Measurements from ENCODE around the gene UBA3. TPM values are rescaled to one million over a fixed set of nuclear protein-coding genes. Genes with fewer than 3 reads are reported as not detected.

The UBA3 gene
- total and polyA plus RNA-seq, 2 of the 13 experiments (the other 11 are each of a cell fraction or from before 2014, with no cell fraction given): 40.7 to 49.0 TPM

DNA sequence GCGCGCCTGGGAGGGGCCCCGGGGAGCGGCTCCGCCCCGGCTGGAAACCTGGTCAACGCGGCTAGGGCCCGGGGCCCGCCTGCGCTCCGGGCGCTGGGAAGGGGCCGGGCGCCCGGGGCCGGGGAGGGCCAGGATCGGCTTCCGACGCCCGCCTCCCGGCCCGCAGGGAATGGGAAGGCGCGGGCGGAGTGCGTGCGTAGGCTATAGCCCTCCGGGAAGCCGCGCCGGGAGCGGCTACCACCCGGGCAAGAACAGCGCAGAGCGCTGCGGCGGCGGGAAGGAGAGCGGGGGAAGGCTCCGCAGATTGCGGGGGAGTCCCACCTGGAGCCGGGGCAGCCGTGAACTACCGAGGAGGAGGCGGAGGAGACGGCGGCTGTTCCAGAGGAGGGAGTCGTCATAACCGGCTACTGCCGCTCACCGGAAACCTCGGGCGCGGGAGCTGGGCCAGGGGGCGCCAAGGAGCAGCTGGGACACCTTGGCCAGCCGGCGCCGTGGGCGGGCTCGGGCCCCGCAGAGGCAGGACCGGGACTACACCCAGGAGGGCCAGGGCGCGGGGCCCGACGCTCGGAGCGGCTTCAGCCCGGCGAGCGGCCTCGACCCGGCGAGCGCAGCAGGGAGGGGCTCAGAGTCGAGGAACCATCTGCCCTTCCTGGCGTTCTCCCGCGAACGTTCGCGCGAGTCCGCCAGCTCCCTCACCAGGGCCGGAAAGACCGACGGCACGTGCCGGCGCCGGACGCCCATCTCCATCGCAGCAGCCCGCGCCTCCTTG, 66.7 kb downstream of the UBA3 start, which contains the start of gene EOGT (continued):
- TF ChIP-seq BHLHE40 (IDR thresholded peaks at IDR 0.05; ENCODE audit: low read length) (peak; percentile 96), ZNF317 (CRISPR knock-in tag; IDR thresholded peaks at IDR 0.05) (0 out of 2 replicates have a peak, but pooled peaks have one; percentile 32), GATA4 (IDR thresholded peaks at IDR 0.05; ENCODE audit: borderline replicate concordance, low read depth) (no peak), ZNF768 (CRISPR knock-in tag; IDR thresholded peaks at IDR 0.05) (peak; percentile 81), ZNF329 (CRISPR knock-in tag; IDR thresholded peaks at IDR 0.05; ENCODE audit: low read depth) (no peak), ETS1 (CRISPR knock-in tag; IDR thresholded peaks at IDR 0.05) (no peak), SIX4 (CRISPR knock-in tag; IDR thresholded peaks at IDR 0.05) (no peak), NPAS2 (CRISPR knock-in tag; IDR thresholded peaks at IDR 0.05; ENCODE audit: borderline replicate concordance) (no peak), ZNF839 (CRISPR knock-in tag; IDR thresholded peaks at IDR 0.05; ENCODE audit: borderline replicate concordance) (0 out of 2 replicates have a peak, but pooled peaks have one; percentile 26), ZNF784 (CRISPR knock-in tag; IDR thresholded peaks at IDR 0.05; ENCODE audit: borderline replicate concordance) (peak; percentile 27; the same call in 1 of the 2 replicates), ARID2 (CRISPR knock-in tag; IDR thresholded peaks at IDR 0.05; ENCODE audit: borderline replicate concordance) (no peak), NR2F2 (IDR thresholded peaks at IDR 0.05; ENCODE audit: borderline replicate concordance, low read depth) (no peak), RAD21 (CRISPR knock-in tag; IDR thresholded peaks at IDR 0.05) (peak; percentile 53; the same call in 1 of the 2 replicates), YEATS4 (CRISPR knock-in tag; IDR thresholded peaks at IDR 0.05; ENCODE audit: borderline replicate concordance) (peak; percentile 81), HIVEP1 (CRISPR knock-in tag; IDR thresholded peaks at IDR 0.05) (peak; percentile 79), MYNN (CRISPR knock-in tag; IDR thresholded peaks at IDR 0.05; ENCODE audit: low read depth) (no peak), ZNF7 (CRISPR knock-in tag; IDR thresholded peaks at IDR 0.05) (no peak), ADNP (CRISPR knock-in tag; IDR thresholded peaks at IDR 0.05) (no peak)
- TF ChIP-seq, protein P1, sequence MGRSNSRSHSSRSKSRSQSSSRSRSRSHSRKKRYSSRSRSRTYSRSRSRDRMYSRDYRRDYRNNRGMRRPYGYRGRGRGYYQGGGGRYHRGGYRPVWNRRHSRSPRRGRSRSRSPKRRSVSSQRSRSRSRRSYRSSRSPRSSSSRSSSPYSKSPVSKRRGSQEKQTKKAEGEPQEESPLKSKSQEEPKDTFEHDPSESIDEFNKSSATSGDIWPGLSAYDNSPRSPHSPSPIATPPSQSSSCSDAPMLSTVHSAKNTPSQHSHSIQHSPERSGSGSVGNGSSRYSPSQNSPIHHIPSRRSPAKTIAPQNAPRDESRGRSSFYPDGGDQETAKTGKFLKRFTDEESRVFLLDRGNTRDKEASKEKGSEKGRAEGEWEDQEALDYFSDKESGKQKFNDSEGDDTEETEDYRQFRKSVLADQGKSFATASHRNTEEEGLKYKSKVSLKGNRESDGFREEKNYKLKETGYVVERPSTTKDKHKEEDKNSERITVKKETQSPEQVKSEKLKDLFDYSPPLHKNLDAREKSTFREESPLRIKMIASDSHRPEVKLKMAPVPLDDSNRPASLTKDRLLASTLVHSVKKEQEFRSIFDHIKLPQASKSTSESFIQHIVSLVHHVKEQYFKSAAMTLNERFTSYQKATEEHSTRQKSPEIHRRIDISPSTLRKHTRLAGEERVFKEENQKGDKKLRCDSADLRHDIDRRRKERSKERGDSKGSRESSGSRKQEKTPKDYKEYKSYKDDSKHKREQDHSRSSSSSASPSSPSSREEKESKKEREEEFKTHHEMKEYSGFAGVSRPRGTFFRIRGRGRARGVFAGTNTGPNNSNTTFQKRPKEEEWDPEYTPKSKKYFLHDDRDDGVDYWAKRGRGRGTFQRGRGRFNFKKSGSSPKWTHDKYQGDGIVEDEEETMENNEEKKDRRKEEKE (IDR thresholded peaks at IDR 0.05): no peak
- TF ChIP-seq, protein P2, sequence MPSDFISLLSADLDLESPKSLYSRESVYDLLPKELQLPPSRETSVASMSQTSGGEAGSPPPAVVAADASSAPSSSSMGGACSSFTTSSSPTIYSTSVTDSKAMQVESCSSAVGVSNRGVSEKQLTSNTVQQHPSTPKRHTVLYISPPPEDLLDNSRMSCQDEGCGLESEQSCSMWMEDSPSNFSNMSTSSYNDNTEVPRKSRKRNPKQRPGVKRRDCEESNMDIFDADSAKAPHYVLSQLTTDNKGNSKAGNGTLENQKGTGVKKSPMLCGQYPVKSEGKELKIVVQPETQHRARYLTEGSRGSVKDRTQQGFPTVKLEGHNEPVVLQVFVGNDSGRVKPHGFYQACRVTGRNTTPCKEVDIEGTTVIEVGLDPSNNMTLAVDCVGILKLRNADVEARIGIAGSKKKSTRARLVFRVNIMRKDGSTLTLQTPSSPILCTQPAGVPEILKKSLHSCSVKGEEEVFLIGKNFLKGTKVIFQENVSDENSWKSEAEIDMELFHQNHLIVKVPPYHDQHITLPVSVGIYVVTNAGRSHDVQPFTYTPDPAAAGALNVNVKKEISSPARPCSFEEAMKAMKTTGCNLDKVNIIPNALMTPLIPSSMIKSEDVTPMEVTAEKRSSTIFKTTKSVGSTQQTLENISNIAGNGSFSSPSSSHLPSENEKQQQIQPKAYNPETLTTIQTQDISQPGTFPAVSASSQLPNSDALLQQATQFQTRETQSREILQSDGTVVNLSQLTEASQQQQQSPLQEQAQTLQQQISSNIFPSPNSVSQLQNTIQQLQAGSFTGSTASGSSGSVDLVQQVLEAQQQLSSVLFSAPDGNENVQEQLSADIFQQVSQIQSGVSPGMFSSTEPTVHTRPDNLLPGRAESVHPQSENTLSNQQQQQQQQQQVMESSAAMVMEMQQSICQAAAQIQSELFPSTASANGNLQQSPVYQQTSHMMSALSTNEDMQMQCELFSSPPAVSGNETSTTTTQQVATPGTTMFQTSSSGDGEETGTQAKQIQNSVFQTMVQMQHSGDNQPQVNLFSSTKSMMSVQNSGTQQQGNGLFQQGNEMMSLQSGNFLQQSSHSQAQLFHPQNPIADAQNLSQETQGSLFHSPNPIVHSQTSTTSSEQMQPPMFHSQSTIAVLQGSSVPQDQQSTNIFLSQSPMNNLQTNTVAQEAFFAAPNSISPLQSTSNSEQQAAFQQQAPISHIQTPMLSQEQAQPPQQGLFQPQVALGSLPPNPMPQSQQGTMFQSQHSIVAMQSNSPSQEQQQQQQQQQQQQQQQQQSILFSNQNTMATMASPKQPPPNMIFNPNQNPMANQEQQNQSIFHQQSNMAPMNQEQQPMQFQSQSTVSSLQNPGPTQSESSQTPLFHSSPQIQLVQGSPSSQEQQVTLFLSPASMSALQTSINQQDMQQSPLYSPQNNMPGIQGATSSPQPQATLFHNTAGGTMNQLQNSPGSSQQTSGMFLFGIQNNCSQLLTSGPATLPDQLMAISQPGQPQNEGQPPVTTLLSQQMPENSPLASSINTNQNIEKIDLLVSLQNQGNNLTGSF (CRISPR knock-in tag; IDR thresholded peaks at IDR 0.05): peak; percentile 84
